VCaP (cell line): ENCODE results near the gene TDRD9.

Experiments
- H3K27ac ChIP-seq: fragments of 450-650 bp; 2 replicates; pipeline ENCODE4 v1.5.1; 2017
- TF ChIP-seq, protein P1 (sequence below): fragments of 450-650 bp; conservative IDR thresholded peaks from 2 replicates; pipeline ENCODE4 v1.5.1; 2017; ENCODE audit warnings: mild to moderate bottlenecking, moderate library complexity

TDRD9 gene

GRCh38 chr14:103949131-103949790 is 21.0 kb downstream of the TDRD9 start:
- TF ChIP-seq, protein P1, sequence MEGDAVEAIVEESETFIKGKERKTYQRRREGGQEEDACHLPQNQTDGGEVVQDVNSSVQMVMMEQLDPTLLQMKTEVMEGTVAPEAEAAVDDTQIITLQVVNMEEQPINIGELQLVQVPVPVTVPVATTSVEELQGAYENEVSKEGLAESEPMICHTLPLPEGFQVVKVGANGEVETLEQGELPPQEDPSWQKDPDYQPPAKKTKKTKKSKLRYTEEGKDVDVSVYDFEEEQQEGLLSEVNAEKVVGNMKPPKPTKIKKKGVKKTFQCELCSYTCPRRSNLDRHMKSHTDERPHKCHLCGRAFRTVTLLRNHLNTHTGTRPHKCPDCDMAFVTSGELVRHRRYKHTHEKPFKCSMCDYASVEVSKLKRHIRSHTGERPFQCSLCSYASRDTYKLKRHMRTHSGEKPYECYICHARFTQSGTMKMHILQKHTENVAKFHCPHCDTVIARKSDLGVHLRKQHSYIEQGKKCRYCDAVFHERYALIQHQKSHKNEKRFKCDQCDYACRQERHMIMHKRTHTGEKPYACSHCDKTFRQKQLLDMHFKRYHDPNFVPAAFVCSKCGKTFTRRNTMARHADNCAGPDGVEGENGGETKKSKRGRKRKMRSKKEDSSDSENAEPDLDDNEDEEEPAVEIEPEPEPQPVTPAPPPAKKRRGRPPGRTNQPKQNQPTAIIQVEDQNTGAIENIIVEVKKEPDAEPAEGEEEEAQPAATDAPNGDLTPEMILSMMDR: no peak
- no peak overlapping the region for H3K27ac ChIP-seq

- TF ChIP-seq, protein P1: no peak
- H3K27ac ChIP-seq: no peak overlapping the region
These were observed 32.3 kb downstream of the TDRD9 start for GRCh38 chr14:103960457-103961055.

DNA sequence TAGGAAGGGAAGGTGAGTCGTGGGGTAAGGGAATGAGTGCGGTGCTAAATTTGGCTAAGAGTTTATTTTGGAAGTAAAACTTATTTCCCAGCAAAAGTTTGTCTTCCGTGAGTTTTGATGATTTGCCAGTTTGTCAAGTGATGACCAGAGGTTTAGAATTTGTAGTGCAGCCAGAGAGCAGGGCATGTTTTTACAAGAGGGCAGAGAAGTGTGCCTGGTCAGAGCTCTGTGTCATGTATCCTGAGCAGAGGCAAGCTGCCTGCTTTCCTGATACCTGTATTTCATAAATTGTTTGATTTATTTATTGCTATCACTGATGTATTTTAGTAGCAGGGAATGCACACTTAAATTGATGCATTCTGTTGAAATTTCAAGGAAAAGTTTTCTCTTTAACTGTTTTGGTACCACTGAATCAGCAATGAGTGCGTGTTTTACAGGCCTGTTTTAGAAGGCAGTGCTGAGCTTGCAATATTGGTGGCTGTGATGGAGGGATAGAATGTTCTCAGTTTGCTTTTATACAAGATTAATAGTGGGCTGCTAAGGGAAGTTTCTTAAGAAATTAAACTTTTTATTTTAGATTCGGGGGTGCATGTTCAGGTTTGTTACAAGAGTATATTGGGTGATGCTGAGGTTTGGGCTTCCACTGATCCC is 33.8 kb downstream of the TDRD9 start:
- H3K27ac ChIP-seq: no peak overlapping the region
- TF ChIP-seq, protein P1: no peak

- H3K27ac ChIP-seq: no peak overlapping the region
- TF ChIP-seq, protein P1: no peak
These were observed 38.4 kb downstream of the TDRD9 start for GRCh38 chr14:103966631-103967030.

DNA sequence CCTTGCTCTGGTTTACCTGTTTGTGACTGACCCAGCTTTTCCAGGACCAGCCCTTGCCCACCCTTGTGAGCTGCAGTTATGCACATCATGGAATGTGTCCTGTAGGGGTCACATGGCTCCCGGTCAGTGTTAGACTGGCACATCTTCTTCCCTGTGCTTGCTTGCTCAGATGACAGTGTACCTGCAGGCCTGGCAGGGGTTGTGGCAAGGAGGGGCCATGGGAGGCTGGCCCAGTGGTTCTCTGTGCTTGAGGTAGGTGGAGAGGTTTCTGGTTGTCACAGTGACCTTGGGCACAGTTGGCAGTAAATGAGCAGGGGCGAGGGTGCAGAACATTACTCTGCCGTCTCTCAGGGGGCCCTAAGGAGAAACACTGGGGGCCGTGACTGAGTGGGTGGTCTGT is 41.7 kb downstream of the TDRD9 start:
- H3K27ac ChIP-seq: no peak overlapping the region
- TF ChIP-seq, protein P1: no peak

- TF ChIP-seq, protein P1: no peak
These were observed 45.1 kb downstream of the TDRD9 start for GRCh38 chr14:103973354-103973753.

DNA sequence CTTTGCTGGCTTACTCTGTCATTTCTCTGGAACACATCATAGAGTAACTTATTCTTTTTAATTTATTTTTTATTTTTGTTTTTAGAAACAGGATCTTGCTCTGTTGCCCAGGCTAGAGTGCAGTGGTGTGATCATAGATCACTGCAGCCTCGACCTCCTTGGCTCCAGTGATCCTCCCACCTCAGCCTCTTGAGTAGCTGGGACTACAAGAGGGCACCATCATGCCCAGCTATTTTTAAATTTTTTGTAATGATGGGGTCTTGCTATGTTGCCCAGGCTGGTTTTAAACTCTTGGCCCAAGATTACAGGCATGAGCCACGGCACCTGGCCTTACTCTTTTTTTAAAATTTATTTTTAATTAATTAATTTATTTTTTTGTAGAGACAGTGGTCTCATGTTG is 46.3 kb downstream of the TDRD9 start:
- TF ChIP-seq, protein P1: no peak
- no peak overlapping the region for H3K27ac ChIP-seq

More at GRCh38 chr14:103973354-103973753, 45.1 kb downstream of the TDRD9 start:
- H3K27ac ChIP-seq: no peak overlapping the region
